ENCODE data around the gene HGFAC. TPM values are rescaled to one million over a fixed set of nuclear protein-coding genes. Genes with fewer than 3 reads are reported as not detected.

HGFAC gene
- total RNA-seq, 1 donor = not detected

DNA sequence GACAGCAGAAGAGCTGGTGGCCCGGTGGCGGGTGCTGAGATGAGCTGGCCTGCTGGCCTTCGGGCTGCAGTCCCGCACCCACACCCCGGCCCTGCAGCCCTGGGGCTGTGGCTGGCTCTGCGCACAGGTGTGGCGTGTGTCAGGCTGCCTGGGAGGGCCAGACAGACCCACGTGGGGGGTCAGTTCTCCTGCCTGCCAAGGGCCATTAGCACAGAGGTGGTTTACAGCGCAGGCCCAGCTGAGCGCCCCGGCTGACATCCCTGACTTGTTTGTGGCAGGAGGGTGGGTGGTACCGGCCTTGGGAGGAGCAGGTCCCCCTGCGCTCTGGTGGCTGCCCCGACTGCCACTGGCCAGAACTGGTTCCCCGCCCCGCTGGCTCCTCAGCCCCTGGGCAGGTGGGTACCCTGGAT is 9.4 kb upstream of the HGFAC start:
- H3K4me3 ChIP-seq (ENCODE audit: low read depth, low read length) = no peak overlapping the region
- no peak for DNase-seq (ENCODE audit: low read depth)
- TF ChIP-seq CTCF (IDR thresholded peaks at IDR 0.05; ENCODE audit: insufficient read depth, low read length) = no peak

DNA sequence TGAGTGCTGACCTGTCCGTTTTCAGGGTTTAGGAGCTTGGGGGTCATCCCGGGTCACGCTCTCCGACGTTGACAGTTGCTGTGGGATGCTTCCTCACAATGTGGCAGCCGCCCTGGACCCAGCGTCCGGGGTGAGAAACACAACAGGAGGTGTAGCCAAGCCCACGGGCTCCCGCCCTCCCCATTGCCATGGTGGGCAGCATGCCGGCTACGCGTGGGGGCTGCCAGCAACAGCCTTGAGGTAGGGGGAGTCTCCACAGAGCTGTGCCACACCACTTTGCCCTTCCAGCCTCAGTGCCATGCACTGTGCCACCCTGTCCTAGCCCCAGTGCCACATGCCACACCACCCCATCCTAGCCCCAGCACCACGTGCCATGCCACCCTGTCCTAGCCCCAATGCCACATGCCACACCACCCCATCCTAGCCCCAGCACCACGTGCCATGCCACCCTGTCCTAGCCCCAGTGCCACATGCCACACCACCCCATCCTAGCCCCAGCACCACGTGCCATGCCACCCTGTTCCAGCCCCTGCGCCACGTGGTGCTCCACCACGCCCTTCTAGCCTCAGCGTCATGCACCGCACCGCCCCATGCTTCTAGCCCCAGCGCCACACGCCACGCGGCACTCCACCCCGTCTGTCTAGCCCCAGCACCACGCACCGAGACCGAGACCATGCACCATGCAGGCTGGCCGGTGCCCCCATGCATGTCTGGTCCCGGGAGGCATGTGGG is 8.5 kb upstream of the HGFAC start:
- no peak for TF ChIP-seq CTCF (IDR thresholded peaks at IDR 0.05; ENCODE audit: insufficient read depth, low read length)
- DNase-seq (ENCODE audit: low read depth) = no peak
- no peak overlapping the region for H3K4me3 ChIP-seq (ENCODE audit: low read depth, low read length)

- no peak overlapping the region for H3K4me3 ChIP-seq (ENCODE audit: low read depth, low read length)
- TF ChIP-seq CTCF (IDR thresholded peaks at IDR 0.05; ENCODE audit: insufficient read depth, low read length) = no peak
- no peak for DNase-seq (ENCODE audit: low read depth)
These were observed 6.7 kb upstream of the HGFAC start for GRCh38 chr4:3434881-3435685.

- no peak overlapping the region for H3K4me3 ChIP-seq (ENCODE audit: low read depth, low read length)
- no peak for TF ChIP-seq CTCF (IDR thresholded peaks at IDR 0.05; ENCODE audit: insufficient read depth, low read length)
- no peak for DNase-seq (ENCODE audit: low read depth)
These were observed 6.1 kb upstream of the HGFAC start for GRCh38 chr4:3435686-3435956.

- DNase-seq (ENCODE audit: low read depth) = no peak
- no peak overlapping the region for H3K4me3 ChIP-seq (ENCODE audit: low read depth, low read length)
- no peak for TF ChIP-seq CTCF (IDR thresholded peaks at IDR 0.05; ENCODE audit: insufficient read depth, low read length)
These were observed 5.5 kb upstream of the HGFAC start for GRCh38 chr4:3436048-3436797.

DNA sequence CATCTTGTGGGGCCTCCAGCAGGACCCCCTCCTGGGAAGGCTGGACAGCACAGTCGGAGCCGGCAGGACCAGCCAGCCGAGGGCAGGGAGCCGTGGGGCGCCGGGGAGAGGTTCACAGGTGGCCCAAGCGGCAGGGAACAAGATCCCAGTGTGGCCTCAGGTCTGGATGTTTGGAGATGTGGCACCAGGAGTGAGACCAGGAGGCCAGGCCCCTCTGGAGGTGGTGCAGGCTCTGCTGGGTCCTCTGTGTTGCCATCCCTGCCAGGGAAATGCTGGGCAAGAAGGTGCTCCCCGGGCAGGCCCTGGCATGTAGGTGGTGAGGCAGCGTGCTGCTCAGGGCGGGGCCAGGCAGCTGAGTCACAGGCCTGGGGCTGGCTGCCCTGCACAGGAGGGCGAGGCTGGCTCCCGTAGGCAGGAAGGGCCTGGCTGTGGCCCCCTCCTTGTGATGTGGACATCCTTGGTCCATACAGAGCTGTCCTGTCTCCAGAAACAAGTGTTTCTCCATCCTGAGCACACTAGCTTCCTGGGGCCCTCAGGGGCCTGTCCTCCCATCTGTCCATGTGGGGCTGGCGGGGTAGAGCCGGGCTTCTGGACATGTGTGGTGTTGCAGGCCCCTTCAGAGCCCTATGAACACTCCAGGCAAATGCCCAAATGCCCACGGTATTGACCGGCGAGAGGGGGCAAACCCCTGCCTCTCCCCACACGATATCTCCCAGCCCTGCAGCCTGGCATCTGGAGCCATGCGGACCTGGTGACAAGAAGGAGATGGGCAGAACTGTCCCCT is 4.8 kb upstream of the HGFAC start:
- no peak for TF ChIP-seq CTCF (IDR thresholded peaks at IDR 0.05; ENCODE audit: insufficient read depth, low read length)
- peak; percentile 51 for DNase-seq (ENCODE audit: low read depth)
- no peak overlapping the region for H3K4me3 ChIP-seq (ENCODE audit: low read depth, low read length)

All from fibroblast of the aortic adventitia (primary cell).